Bronchial epithelial cell (primary cell): ENCODE measurements around the gene SLC39A2. TPM values are rescaled to one million over a fixed set of nuclear protein-coding genes. Genes with fewer than 3 reads are reported as not detected.
A peak's percentile ranks its signal among the peaks of the same experiment; 100 is the strongest.

Source experiments
- DNase-seq: peaks from one replicate; pipeline ENCODE4 v3.0.0-alpha.2; 2010; ENCODE audit warnings: low read depth
- FAIRE-seq: peaks from 2 replicates; lab custom pipeline; 2011; peaks lifted over from hg19 to GRCh38; lab: Jason Lieb, UNC
- H3K27me3 ChIP-seq: 2 replicates; pipeline ENCODE4 v1.5.1; 2011; ENCODE audit warnings: low read length; ENCODE audit not compliant: control insufficient read depth, insufficient read depth
- H3K36me3 ChIP-seq: 2 replicates; pipeline ENCODE4 v1.5.1; 2011; ENCODE audit warnings: low read length; ENCODE audit not compliant: control insufficient read depth, insufficient read depth
- H3K4me3 ChIP-seq: 2 replicates; pipeline ENCODE4 v1.5.1; 2011; ENCODE audit warnings: mild to moderate bottlenecking, low read depth, low read length, control low read depth
- total RNA-seq: library from RNA; depleted of rRNA; stranded (reverse); fragments of >200 nt; gene quantifications from 2 replicates; pipeline ENCODE4 v1.2.1, GENCODE V29; 2014
- TF ChIP-seq, protein P1 (sequence below): IDR thresholded peaks from 2 replicates; pipeline ENCODE4 v1.5.1; 2011; ENCODE audit warnings: mild to moderate bottlenecking, moderate library complexity, low read length, control low read depth, inconsistent platforms; ENCODE audit not compliant: insufficient read depth, severe bottlenecking

Gene SLC39A2
- total RNA-seq, 1 donor from 2014 or later = under 0.01 TPM

DNA sequence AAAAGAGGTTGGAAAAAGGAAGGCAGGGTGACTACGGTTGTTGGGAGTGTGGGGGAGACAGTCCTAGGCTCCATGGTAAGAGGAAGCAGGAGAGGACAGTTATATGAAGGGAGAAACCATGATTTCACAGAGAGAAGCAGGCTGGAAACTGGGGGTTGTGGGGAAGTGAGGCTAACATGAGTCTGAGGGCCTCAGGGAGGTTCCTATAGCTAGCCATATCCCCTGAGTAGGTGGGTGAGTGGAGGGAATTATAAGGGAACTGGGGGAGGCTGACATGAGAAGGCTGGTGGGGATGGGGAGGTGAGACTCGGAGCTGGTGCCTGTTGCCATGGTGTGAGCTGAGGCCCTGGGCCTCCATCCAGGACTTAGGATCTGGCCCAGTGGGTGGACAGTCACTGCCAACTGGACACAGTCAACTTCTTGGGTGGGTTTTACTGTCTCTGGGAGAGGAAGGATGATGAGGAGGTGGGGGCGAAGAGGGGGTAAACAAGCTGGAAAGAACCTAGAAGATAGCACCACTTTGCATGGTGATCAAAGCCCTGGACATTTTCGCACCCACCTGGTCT is 34.1 kb downstream of the SLC39A2 start:
- TF ChIP-seq, protein P1, sequence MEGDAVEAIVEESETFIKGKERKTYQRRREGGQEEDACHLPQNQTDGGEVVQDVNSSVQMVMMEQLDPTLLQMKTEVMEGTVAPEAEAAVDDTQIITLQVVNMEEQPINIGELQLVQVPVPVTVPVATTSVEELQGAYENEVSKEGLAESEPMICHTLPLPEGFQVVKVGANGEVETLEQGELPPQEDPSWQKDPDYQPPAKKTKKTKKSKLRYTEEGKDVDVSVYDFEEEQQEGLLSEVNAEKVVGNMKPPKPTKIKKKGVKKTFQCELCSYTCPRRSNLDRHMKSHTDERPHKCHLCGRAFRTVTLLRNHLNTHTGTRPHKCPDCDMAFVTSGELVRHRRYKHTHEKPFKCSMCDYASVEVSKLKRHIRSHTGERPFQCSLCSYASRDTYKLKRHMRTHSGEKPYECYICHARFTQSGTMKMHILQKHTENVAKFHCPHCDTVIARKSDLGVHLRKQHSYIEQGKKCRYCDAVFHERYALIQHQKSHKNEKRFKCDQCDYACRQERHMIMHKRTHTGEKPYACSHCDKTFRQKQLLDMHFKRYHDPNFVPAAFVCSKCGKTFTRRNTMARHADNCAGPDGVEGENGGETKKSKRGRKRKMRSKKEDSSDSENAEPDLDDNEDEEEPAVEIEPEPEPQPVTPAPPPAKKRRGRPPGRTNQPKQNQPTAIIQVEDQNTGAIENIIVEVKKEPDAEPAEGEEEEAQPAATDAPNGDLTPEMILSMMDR = no peak
- DNase-seq (no peak), FAIRE-seq (no peak)
- no peaks in the 10 kb centered on the region for H3K36me3 ChIP-seq
- no peak overlapping the region for H3K4me3 ChIP-seq
- peaks cover 2% of the 10 kb centered on the region for H3K27me3 ChIP-seq

GRCh38 chr14:21034707-21035106 is 35.6 kb downstream of the SLC39A2 start, which contains the start of gene RNASE13:
TSS of gene RNASE13 (minus strand) at chr14:21034807. CDS start at chr14:21034288, 519 bp downstream.
- Histone ChIP-seq H3K36me3 (no peaks in the 10 kb centered on the region), H3K4me3 (no peak within 1 kb of the TSS), H3K27me3 (peaks cover 2% of the 10 kb centered on the region)
- DNase-seq = no peak
- FAIRE-seq = peak; percentile 32
- TF ChIP-seq, protein P1 = no peak

DNA sequence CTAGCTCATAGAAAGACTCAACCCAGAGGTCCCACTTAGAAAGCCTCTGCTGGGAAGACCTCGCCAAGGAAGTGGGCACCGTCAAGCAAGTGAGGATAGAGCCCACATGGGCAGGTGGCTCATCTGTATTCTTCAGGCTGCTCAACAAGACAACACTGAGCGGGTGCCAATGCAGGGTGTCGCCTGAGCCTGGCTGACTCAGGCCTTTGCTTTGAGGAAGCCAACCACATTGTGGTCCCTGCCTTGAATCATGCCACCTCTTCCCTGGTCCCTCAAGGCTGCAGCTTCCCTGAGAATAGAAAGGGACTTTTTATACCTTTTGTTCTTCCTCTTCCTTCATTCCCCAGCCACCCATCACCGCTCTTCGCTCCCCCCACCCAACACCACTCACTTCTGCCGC is 37.7 kb downstream of the SLC39A2 start:
- TF ChIP-seq, protein P1 = no peak
- no peaks in the 10 kb centered on the region for H3K36me3 ChIP-seq
- FAIRE-seq = no peak
- no peak for DNase-seq
- H3K27me3 ChIP-seq = peaks cover 2% of the 10 kb centered on the region
- no peak overlapping the region for H3K4me3 ChIP-seq

GRCh38 chr14:21037156-21037555 is 38.1 kb downstream of the SLC39A2 start:
- no peak for FAIRE-seq
- no peak for DNase-seq
- TF ChIP-seq, protein P1 = no peak
- no peaks in the 10 kb centered on the region for H3K36me3 ChIP-seq
- H3K27me3 ChIP-seq = peaks cover 2% of the 10 kb centered on the region
- no peak overlapping the region for H3K4me3 ChIP-seq

DNA sequence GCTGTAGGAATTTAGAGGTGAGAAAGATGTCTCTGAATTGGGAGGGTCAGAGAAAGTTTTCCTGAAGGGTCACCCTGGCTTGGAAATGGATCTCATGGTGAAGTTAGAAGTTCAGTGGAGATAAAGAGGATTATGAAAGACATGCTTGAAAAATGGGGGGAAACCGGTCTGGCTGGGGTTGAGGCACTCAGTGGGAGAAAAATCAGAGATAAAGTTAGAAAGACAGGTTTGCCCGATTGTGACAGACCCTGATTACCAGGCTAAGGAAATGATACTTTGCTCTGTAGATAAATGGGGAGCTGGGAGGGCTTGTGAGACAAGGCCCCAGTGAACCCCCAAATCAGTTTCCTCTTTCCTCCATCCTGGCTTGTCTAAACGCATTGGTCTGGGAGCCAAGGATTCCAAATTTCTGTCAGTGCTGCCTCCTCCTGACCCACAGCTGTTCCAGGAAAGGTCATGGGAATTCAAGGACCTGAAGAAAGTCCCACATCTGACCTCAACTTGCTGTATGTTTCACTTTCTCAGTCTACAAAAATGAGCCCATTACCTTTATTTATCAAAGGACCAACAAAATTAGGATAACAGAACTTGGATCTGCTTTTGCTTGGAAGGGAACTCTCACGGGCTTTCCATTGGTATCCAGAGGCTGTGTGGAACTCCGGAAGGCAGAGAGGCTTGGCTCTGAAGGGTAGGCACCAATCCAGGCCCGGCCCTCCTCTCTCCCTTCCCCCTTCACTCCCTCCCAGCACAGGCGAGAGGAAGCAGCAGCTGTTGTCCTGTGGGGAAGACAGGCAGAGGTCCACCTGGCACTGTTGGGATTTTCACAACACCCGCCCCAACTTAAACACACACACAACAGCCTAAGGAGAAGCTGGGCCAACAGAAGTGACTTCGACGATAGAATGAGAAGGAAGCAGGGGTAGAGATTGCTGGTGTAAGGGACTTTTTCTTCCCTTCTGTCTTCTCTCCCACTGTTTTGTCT is 39.6 kb downstream of the SLC39A2 start:
- no peak for FAIRE-seq
- H3K4me3 ChIP-seq = no peak overlapping the region

More for the DNA sequence above, 39.6 kb downstream of the SLC39A2 start:
- Histone ChIP-seq H3K27me3 (no peaks in the 10 kb centered on the region), H3K36me3 (no peaks in the 10 kb centered on the region)
- TF ChIP-seq, protein P1 = no peak
- peak; percentile 50 for DNase-seq
